HepG2 (cell line): Measurements from ENCODE around the gene KLHDC4. TPM values are rescaled to one million over a fixed set of nuclear protein-coding genes. Genes with fewer than 3 reads are reported as not detected.

Experiments used
- CBX1 ChIP-seq: IDR thresholded peaks from one replicate; pipeline ENCODE4 v1.6.1; 2016; ENCODE audit warnings: antibody characterized with exemption, low read depth
- HHEX ChIP-seq: IDR thresholded peaks from 2 replicates; pipeline ENCODE4 v1.6.1; 2016; ENCODE audit warnings: control low read depth
- HNRNPLL ChIP-seq: fragments of 200-400 bp; formaldehyde crosslinking; IDR thresholded peaks from 2 replicates; pipeline ENCODE4 v1.6.1; 2017; ENCODE audit warnings: mild to moderate bottlenecking, low read depth, low read length; ENCODE audit not compliant: poor library complexity, severe bottlenecking
- IKZF4 ChIP-seq: sonication (generic); formaldehyde crosslinking; IDR thresholded peaks from 2 replicates; pipeline ENCODE4 v1.5.1; 2020; ENCODE audit warnings: borderline replicate concordance, mild to moderate bottlenecking, low read depth, missing genetic modification reagents; ENCODE audit errors: not compliant biosample characterization
- LCORL ChIP-seq, 2 experiments: fragments of 450-650 bp in 1 of 2; sonication (generic) in 1 of 2; formaldehyde crosslinking in 1 of 2; IDR thresholded peaks; 2 replicates each; pipeline versions ENCODE4 v1.5.0 to v1.6.1; 2017 to 2020; ENCODE audit warnings: antibody characterized with exemption in 1 of 2, missing genetic modification reagents in 1 of 2
- NPAS2 ChIP-seq: sonication (generic); formaldehyde crosslinking; IDR thresholded peaks from 2 replicates; pipeline ENCODE4 v1.8.0; 2022; ENCODE audit warnings: mild to moderate bottlenecking, missing genetic modification reagents, borderline replicate concordance
- REL ChIP-seq: sonication (generic); formaldehyde crosslinking; conservative IDR thresholded peaks from 2 replicates; pipeline ENCODE4 v1.8.0; 2022; ENCODE audit warnings: mild to moderate bottlenecking, missing genetic modification reagents, moderate library complexity
- RFX1 ChIP-seq: fragments of 450-650 bp; IDR thresholded peaks from 2 replicates; pipeline ENCODE4 v1.6.1; 2017
- SP5 ChIP-seq: IDR thresholded peaks from 2 replicates; pipeline ENCODE4 v1.6.1; 2016; ENCODE audit warnings: low read depth, borderline replicate concordance
- TMF1 ChIP-seq: sonication (generic); formaldehyde crosslinking; IDR thresholded peaks from 2 replicates; pipeline ENCODE4 v1.8.1; 2022; ENCODE audit warnings: low read depth, missing genetic modification reagents
- ZFP37 ChIP-seq: sonication (generic); formaldehyde crosslinking; IDR thresholded peaks from 2 replicates; pipeline ENCODE4 v1.4.0; 2020; ENCODE audit warnings: missing genetic modification reagents, borderline replicate concordance
- ZIK1 ChIP-seq: sonication (generic); formaldehyde crosslinking; IDR thresholded peaks from 2 replicates; pipeline ENCODE4 v1.5.0; 2020; ENCODE audit warnings: mild to moderate bottlenecking, low read depth, missing genetic modification reagents, borderline replicate concordance
- ZNF234 ChIP-seq: sonication (generic); formaldehyde crosslinking; conservative IDR thresholded peaks from 2 replicates; pipeline ENCODE4 v1.5.1; 2020; ENCODE audit warnings: mild to moderate bottlenecking, missing genetic modification reagents
- ZNF382 ChIP-seq: sonication (generic); formaldehyde crosslinking; IDR thresholded peaks from 2 replicates; pipeline ENCODE4 v1.5.0; 2020; ENCODE audit warnings: missing genetic modification reagents, mild to moderate bottlenecking, borderline replicate concordance
- ZNF572 ChIP-seq: sonication (generic); formaldehyde crosslinking; IDR thresholded peaks from 2 replicates; pipeline ENCODE4 v1.5.1; 2020; ENCODE audit warnings: mild to moderate bottlenecking, missing genetic modification reagents
- ZNF678 ChIP-seq: sonication (generic); formaldehyde crosslinking; IDR thresholded peaks from 2 replicates; pipeline ENCODE4 v1.4.0; 2020; ENCODE audit warnings: mild to moderate bottlenecking, missing genetic modification reagents
- polyA plus RNA-seq, 8 experiments: library from polyadenylated mRNA; depleted of rRNA in 3 of 8; stranded (reverse) in 7 of 8; unstranded in 1 of 8; fragments of >200 nt; fragmentation: Illumina TruSeq in 4 of 8; extraction: Trizol in 4 of 8; gene quantifications; 2 replicates each; pipeline versions ENCODE4 v1.2.1 to v1.2.3, GENCODE V29; 2011 to 2016; ENCODE audit warnings: low read depth in 4 of 8, missing spikeins in 1 of 8, mixed read lengths in 1 of 8; ENCODE audit not compliant: insufficient read depth in 1 of 8
- total RNA-seq, 5 experiments: library from RNA; depleted of rRNA; stranded (reverse); fragments of >200 nt; fragmentation: Illumina TruSeq; extraction: Trizol; gene quantifications; 2 replicates each; pipeline ENCODE4 v1.2.3, GENCODE V29; 2016; ENCODE audit warnings: low read depth in 1 of 5
- TF ChIP-seq, protein P1 (sequence below): IDR thresholded peaks from 2 replicates; pipeline ENCODE4 v1.6.1; 2012; ENCODE audit warnings: inconsistent platforms
- TF ChIP-seq, protein P2 (sequence below): sonication (generic); formaldehyde crosslinking; IDR thresholded peaks from 2 replicates; pipeline ENCODE4 v1.9.0; 2021; ENCODE audit warnings: mild to moderate bottlenecking, missing genetic modification reagents
- TF ChIP-seq, protein P3 (sequence below): IDR thresholded peaks from 2 replicates; pipeline ENCODE4 v1.6.1; 2016; ENCODE audit warnings: mild to moderate bottlenecking, missing biosample characterization, missing genetic modification reagents
- TF ChIP-seq, protein P4 (sequence below): sonication (generic); formaldehyde crosslinking; IDR thresholded peaks from 2 replicates; pipeline ENCODE4 v1.5.1; 2020; ENCODE audit warnings: mild to moderate bottlenecking, missing genetic modification reagents, moderate library complexity

Gene KLHDC4
- total and polyA plus RNA-seq, 2 of the 13 experiments (the other 11 are each of a cell fraction or from before 2014, with no cell fraction given) = 18.7 to 31.8 TPM

DNA sequence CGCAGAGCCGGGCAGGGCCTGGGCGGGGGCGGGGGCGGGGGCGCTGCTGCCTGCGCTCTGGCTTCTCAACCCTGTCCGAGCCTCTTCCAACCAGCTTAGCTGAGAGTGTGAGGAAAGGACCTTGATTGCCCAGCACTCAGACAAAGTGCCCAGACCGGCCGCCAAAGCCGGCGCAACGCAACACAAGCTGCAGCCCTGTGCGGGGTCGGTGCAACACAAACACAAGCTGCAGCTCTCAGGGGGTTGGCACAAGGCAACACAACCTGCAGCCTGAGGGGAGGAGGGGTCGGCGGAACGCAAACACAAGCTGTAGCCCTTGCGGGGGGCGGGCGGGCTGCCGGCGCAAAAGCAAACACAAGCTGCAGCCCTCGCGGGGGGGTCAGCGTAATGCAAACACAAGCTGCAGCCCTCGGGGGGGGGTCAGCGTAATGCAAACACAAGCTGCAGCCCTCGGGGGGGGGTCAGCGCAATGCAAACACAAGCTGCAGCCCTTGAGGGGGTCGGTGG is 60.0 kb downstream of the KLHDC4 start (continued):
- TF ChIP-seq, protein P1, sequence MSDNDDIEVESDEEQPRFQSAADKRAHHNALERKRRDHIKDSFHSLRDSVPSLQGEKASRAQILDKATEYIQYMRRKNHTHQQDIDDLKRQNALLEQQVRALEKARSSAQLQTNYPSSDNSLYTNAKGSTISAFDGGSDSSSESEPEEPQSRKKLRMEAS = peak; percentile 40; the same call in 1 of the 2 replicates
- TF ChIP-seq HNRNPLL (peak; percentile 55), ZIK1 (CRISPR knock-in tag) (no peak), ZNF382 (CRISPR knock-in tag) (no peak), IKZF4 (CRISPR knock-in tag) (no peak), NPAS2 (CRISPR knock-in tag) (no peak), CBX1 (no peak), REL (CRISPR knock-in tag) (no peak), ZNF572 (no peak), ZFP37 (CRISPR knock-in tag) (no peak), ZNF678 (CRISPR knock-in tag) (no peak), TMF1 (CRISPR knock-in tag) (peak; percentile 51; the same call in 1 of the 2 replicates), RFX1 (no peak), LCORL (IDR thresholded peaks at IDR 0.05) (no peak), LCORL (CRISPR knock-in tag; IDR thresholded peaks at IDR 0.05) (no peak), HHEX (peak; percentile 72), SP5 (CRISPR knock-in tag) (peak; percentile 10; the same call in 1 of the 2 replicates), ZNF234 (CRISPR knock-in tag) (peak; percentile 74; the same call in 1 of the 2 replicates)
- TF ChIP-seq, protein P2, sequence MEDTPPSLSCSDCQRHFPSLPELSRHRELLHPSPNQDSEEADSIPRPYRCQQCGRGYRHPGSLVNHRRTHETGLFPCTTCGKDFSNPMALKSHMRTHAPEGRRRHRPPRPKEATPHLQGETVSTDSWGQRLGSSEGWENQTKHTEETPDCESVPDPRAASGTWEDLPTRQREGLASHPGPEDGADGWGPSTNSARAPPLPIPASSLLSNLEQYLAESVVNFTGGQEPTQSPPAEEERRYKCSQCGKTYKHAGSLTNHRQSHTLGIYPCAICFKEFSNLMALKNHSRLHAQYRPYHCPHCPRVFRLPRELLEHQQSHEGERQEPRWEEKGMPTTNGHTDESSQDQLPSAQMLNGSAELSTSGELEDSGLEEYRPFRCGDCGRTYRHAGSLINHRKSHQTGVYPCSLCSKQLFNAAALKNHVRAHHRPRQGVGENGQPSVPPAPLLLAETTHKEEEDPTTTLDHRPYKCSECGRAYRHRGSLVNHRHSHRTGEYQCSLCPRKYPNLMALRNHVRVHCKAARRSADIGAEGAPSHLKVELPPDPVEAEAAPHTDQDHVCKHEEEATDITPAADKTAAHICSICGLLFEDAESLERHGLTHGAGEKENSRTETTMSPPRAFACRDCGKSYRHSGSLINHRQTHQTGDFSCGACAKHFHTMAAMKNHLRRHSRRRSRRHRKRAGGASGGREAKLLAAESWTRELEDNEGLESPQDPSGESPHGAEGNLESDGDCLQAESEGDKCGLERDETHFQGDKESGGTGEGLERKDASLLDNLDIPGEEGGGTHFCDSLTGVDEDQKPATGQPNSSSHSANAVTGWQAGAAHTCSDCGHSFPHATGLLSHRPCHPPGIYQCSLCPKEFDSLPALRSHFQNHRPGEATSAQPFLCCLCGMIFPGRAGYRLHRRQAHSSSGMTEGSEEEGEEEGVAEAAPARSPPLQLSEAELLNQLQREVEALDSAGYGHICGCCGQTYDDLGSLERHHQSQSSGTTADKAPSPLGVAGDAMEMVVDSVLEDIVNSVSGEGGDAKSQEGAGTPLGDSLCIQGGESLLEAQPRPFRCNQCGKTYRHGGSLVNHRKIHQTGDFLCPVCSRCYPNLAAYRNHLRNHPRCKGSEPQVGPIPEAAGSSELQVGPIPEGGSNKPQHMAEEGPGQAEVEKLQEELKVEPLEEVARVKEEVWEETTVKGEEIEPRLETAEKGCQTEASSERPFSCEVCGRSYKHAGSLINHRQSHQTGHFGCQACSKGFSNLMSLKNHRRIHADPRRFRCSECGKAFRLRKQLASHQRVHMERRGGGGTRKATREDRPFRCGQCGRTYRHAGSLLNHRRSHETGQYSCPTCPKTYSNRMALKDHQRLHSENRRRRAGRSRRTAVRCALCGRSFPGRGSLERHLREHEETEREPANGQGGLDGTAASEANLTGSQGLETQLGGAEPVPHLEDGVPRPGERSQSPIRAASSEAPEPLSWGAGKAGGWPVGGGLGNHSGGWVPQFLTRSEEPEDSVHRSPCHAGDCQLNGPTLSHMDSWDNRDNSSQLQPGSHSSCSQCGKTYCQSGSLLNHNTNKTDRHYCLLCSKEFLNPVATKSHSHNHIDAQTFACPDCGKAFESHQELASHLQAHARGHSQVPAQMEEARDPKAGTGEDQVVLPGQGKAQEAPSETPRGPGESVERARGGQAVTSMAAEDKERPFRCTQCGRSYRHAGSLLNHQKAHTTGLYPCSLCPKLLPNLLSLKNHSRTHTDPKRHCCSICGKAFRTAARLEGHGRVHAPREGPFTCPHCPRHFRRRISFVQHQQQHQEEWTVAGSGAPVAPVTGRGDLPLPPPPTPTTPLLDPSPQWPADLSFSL (CRISPR knock-in tag) = peak; percentile 98
- TF ChIP-seq, protein P3, sequence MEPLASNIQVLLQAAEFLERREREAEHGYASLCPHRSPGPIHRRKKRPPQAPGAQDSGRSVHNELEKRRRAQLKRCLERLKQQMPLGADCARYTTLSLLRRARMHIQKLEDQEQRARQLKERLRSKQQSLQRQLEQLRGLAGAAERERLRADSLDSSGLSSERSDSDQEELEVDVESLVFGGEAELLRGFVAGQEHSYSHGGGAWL (CRISPR knock-in tag) = no peak
- TF ChIP-seq, protein P4, sequence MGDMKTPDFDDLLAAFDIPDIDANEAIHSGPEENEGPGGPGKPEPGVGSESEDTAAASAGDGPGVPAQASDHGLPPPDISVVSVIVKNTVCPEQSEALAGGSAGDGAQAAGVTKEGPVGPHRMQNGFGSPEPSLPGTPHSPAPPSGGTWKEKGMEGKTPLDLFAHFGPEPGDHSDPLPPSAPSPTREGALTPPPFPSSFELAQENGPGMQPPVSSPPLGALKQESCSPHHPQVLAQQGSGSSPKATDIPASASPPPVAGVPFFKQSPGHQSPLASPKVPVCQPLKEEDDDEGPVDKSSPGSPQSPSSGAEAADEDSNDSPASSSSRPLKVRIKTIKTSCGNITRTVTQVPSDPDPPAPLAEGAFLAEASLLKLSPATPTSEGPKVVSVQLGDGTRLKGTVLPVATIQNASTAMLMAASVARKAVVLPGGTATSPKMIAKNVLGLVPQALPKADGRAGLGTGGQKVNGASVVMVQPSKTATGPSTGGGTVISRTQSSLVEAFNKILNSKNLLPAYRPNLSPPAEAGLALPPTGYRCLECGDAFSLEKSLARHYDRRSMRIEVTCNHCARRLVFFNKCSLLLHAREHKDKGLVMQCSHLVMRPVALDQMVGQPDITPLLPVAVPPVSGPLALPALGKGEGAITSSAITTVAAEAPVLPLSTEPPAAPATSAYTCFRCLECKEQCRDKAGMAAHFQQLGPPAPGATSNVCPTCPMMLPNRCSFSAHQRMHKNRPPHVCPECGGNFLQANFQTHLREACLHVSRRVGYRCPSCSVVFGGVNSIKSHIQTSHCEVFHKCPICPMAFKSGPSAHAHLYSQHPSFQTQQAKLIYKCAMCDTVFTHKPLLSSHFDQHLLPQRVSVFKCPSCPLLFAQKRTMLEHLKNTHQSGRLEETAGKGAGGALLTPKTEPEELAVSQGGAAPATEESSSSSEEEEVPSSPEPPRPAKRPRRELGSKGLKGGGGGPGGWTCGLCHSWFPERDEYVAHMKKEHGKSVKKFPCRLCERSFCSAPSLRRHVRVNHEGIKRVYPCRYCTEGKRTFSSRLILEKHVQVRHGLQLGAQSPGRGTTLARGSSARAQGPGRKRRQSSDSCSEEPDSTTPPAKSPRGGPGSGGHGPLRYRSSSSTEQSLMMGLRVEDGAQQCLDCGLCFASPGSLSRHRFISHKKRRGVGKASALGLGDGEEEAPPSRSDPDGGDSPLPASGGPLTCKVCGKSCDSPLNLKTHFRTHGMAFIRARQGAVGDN (CRISPR knock-in tag) = peak; percentile 38; the same call in 1 of the 2 replicates
